NCI-H1436 treated with DMSO at 0.1 percent for 48 hours (cell line): ENCODE results near the gene SH3TC2.

Source experiments
- DNase-seq: peaks from one replicate; lab custom pipeline; 2025; lab: John Stamatoyannopoulos, UW

The SH3TC2 gene

DNA sequence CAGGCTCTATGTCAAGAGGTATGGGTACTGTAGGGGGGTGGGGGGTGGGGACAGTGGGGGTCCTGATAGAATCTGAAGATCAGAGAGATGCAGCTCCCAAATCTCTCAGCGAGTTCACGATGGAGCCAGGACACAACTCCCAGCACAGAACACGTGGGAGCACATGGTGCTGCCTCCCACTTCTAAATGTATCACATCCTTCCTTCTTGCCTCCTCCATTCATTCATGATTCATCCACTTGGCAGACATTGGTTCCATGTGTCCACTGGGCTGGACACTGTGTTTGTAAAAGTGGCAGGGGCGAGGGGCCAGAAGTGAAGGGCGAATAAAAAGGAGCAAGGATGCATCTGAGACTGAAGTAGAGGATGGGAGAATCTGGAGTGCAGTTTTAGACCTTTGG lies 33.9 kb downstream of the SH3TC2 start:
- no peak for DNase-seq

DNA sequence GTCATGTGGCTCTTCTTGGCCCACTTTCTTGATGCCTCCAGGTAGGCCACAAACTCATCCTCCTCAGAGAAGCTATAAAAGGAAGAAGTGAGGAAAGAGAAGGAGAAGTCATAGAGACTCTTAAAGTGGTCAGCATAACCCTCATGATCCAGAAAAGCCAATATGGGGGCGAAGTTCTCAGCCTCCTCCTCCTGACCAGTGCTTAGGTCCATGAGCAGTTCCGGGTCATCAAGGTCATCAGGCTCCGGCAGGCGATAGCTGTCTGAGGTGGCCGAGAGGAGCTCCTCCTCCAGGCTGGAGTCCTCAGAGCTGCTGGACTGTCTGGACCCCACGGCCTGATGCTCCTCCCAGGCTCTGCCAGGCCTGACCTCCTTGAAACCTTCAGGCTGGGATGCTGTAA lies 34.7 kb downstream of the SH3TC2 start:
- no peak for DNase-seq

DNA sequence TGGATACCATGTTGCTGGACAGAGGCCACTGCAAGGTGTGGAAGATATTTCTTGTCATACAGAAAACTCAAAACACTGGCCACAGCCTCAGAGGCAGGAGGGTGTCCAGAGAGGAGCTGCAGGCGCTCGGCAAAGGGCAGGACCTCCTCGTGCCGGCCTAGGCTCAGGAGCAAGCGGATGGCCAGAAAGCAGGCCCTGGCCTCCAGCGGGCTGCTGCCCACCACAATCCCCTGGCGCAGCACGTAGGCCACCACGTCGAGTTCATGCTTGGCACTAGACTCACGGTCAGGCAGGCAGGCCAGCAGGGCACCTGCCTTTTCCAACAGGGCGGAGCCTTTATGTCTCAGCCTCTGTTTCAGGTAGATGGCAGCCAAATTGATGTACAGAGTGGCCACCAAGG lies 35.2 kb downstream of the SH3TC2 start:
- no peak for DNase-seq

DNA sequence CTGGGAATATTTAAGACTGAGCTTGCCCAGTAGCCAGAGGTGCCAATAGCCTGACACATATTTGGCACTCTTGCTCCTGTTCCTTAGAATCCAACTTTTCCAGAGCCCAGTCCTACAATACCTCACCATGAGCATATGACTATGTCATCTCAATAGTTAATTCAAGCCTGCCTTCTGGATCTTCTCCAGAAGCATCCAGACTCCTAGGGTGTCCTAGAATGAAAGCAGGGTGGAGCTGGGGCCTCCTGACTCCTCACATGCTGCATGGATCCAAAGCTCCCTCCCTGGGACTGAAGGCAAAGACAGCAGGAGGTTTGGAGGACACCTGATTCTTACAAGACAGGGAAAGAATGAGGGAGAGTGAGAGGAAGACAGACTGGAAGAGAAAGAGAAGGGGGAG lies 37.9 kb downstream of the SH3TC2 start:
- DNase-seq: no peak

DNA sequence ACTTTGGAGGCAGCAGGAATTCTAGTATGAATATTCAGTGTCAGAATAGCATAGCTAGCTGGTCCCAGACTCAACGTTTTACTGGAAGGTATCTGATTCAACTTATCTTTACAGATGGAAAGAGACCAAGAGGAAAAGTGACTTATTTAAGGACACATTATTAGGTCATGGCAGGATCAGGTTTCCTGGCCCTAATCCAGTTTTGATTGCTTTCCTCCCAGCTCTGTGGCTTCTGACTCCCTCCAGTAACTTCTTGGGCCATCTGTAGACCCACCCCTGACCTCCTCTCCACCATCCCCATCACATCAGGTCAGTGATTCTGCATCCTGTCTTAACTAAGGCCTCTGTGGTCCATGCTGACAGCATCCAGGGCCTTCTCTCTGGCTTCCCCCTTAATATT lies 38.4 kb downstream of the SH3TC2 start:
- DNase-seq: no peak

DNA sequence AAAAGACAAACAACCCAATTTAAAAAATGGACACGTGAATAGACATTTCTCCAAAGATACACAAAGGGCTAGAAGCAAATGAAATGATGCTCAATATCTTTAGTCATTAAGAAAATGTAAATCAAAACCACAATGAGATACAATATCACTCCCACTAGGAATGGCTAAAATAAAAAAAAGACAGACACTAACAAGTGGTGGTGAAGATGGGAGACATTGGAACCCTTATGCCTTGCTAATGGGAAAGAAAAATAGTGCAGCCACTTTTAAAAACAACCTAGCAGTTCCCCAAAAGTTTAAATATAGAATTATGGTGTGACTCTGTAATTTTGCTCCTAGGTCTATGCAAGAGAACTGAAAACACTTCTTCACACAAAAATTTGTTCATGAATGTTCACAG lies 40.7 kb downstream of the SH3TC2 start:
- DNase-seq: no peak

DNA sequence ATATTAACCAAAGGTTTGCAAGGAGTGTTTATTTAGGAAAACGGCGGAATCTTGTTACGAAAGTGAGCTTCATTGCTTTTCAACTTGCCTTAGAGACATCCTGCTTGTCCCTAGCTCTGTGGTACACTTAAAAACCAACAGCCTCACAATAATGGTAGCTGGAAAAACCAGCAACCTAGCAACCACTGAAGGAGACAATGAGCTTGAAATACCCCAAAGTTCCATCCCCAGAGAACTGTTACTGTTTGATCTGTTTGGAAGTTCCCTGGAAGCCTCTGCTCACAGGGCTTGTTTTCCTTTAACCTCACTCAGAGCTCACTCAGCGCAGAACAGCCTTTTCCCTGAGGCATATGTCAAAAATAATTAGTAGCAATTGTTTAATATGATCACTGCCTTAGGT lies 43.2 kb downstream of the SH3TC2 start:
- DNase-seq: no peak

DNA sequence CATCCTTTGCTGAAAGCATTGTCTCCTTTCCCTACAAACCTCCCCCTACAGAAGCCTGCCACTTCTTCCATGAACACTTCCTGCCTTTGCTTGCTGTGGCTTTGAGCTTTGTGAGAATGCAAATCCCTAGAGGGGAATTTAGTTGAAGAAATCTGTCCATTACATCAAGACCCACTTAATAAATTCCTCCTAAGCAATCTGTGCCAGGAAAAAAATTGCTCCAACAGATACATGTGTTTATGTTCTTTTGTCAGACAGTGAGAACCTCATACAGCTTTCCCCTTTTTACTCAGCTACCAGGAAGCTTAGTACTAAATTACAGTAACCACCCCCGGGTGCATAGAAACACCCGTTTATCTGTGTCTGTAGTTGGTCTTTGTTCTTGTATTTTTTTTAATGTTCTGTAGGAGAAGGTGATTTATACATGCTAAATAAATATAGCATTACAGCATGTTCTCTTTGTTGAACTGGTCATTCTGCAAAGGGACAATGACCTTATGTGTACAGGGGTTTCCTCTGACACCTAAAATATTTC lies 43.9 kb downstream of the SH3TC2 start:
- DNase-seq: no peak

DNA sequence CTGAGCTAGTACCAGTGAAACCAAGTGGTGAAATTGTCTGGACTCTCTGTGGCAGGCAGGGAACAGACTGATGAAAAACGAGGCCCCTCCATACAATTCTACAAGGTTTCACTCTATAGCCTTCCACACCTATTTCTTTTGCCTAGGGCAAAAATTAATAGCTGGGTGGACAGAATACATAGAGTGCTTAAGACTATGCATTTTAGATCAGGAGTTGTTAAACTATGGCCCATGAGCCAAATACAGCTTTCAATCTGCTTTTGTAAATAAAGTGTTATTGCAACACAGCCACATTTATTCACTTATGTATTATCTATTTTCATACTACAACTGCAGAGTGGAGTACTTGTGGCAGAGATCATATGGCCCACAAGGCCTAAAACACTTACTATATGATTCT lies 45.2 kb downstream of the SH3TC2 start:
- no peak for DNase-seq

DNA sequence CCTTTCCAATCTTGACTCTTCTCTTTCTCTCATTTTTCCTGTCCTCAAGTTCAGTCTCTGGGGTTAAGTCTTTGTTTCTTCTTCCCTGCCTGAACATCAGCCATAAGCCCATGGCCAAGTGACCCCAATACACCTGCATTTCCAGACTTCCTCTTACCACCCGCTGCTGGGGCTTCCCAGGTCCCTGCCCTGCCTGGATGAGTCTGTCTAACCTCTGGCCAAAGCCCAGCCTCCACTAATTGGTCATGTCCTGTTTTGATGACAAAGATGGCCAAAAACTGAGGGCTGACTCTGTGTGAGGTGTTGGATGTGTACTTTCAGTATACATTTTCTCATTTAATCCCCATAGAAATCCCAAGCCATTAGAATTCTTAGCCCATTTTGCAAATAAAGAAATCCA lies 47.3 kb downstream of the SH3TC2 start:
- no peak for DNase-seq

DNA sequence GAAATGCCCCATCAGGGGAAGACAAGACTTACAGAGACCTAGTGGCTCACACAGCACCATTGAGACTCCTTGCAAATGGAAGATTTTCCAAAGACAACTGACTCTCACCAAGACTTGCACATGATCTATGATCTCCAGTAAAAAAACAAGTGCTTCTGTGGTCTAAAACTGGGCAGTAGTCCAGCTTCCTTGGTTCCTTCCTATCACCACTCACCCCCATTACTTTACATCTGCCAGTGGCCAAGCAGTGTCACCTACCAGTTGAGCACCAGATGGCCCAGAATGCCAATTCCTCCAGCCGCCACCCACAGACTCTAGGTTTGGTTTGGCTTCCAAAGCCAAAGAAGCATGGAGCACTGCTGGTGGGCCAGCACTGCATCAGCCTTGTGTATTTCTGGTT lies 47.7 kb downstream of the SH3TC2 start:
- no peak for DNase-seq

DNA sequence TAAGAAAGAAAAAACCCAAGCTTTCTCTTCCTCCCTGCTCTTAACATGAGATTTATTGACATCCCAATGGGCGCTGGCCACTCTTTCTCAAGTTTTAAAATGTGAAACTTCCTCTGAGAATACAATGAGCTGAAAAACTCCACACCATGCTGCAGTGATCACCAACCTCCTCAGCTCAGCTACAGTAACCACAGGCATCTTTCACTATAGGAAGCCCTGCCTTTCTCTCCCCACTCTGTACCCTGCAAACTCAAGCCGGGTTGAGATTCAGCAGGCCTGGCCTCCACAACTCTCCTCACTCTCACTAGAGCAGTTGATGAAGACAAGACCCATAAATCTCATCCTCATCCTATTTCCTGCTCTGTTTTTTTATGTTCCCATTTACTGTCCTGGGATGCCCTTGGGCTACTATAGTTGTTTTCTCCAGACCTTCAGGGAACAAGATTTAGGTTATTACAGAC lies 48.3 kb downstream of the SH3TC2 start:
- no peak for DNase-seq

DNA sequence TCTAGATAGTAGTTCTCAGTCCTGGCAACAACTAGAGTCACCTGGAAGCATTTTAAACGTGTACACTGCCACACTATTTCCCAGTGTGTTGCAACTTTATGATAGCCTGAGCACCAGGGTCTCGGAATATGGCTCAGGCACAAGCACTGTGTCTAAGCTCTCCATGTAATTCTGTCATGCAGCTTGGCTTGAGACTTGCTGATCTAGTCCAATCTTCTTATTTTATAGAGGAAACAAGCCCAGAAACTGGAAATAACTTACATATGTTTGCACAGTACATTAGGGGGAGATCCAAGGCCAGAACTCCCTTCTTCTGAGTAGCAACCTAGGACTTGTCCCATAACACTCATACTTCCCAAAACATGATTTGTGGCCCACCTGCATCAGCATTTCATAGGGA lies 49.1 kb downstream of the SH3TC2 start:
- DNase-seq: no peak

DNA sequence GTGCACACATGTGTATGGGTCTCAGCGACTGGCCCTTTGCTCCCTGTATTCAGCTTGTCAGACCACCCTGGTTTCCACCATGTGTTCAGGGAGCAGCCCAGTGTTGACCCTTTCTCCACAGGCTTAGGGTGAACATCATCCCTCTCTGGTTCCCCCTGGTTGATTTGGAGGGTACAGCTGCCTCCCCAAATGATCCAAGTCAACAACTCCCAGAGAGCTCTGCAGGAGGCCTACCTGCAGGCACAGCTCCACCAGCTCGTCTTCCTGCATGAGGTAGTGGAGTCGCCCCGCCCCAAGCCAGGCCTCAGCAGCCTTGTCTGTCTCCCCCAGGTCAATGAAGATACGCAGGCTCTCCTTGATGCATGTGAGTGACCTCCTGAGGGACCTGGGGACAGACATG lies 50.5 kb downstream of the SH3TC2 start:
- DNase-seq: no peak

DNA sequence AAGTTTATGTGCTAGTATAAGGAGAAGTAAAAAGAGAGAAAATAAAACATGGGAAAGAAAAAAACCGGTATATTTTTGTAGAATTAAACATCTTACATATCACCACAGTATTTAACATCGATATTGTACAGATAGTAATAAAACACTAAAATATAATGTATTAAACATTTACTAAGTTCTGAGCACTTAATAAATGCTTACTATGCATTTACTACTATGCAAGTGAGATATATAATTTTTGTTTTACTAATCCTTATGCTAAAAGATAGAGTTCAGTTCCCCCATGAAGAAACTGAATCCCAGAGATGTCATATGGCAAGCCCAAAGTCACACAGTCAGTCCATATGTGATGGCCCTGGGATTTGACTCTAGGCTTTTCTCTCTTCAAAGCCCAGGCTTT lies 51.1 kb downstream of the SH3TC2 start:
- DNase-seq: no peak

DNA sequence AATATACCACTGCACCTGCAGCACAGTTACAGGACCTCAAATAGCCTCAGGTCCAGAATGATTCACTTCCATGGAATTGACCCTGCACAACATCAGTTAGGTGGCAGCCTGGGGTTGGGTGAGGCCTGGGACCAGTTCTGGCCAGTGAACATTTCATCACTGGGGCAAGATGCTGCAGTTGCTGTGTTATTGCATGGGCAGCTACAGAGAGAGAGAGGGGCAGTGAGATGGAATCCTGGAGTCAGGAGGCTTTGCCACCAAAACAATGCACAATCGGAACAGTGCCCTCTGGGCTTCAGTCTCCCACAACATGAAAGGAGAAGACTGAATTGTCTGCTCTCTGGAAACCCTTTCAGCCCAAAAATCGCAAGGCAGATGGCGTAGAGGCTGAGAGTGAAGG lies 51.8 kb downstream of the SH3TC2 start:
- DNase-seq: no peak

DNA sequence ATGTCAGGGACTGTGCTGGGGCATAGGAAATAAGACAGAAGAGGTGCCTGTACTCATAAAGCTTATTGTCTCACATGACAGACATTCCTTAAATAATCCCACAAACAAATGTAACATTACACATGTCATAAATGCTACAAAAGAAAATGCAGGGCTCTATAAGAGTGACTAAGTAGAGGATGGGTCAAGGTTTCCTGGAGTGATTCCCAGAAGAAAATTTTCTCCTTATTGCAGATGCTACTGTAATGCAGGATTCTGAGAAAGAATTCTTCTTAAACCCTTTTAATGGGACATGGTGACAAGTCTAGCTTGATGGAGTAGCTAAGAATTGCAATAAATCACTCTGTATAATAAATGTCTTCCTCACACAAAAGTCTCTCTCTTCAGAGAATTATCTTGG lies 55.7 kb downstream of the SH3TC2 start:
- no peak for DNase-seq

DNA sequence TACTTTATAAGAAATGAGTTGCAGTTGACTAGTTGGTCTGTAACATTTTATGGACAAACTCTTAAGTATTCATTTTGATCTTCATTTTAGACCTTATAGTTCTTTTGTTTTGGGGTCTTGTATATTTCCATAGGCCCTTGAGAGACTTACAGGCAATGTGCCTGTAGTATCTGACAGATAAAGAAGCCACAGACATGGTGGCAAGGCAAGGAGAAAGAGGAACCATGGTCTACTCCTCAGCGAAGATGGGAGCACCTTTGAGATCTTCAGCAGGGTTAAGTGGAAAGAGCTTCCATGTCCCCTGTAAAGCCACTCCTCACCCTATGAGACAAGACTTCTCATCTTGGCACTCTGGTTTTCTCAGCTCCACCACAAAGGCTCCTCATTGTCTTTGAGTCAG lies 56.4 kb downstream of the SH3TC2 start:
- DNase-seq: no peak

DNA sequence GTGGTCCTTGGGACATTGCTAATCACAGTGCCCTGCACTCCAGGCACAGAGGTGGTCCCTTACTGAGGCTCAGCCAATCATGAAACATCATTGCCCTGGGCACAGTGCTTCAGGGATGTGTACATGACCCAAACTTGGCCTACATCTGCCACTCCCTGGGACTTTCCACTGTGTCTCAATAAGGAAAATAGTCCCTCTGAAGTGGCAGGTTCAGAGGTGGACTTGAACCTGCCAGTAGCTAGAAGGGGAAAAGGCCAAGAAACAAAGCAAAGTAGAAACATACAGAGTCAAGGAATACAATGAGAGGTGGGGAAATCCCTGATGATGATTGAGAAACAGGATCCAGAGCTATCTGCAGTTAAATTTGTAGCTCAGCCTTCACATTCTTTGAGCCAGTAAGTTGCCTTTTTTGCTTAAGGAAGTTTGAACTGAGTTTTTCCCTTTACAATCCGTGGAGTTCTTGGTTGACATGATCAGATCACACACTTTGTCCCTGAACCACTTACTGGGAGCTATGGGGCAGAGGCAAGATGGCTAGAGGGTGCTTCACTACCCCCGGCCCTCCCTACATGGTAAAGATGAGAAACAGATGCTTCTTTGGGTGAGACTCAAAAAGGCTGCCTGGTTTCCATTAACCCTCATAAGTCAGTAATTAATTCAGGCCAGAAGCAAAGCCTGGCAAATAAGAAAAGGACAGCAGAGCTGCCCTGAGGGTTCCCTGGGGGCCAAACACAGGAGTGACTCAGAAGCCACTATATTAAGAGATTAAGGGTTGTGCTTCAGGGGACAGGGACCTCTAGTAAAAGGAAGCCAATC lies 57.6 kb downstream of the SH3TC2 start:
- DNase-seq: no peak

DNA sequence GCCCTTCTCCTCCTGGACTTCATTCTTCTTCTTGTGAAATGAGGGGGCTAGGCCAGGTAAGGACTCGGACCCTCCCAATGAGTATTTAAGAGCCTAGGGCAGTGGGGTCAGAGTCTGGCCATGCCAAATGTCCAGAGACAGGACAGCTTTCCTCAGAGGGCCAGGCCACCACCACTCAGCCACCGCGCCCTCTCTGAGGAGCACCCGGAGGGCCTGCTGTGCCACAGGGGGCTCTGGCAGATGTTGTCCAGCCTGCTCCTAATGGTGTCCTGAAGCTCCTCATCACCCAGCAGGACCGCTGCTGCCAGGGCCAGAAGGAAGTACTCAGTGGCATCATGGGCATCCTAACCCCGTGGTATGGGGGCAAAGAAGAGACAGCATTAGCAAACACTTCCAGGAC lies 58.3 kb downstream of the SH3TC2 start:
- DNase-seq: no peak

DNA sequence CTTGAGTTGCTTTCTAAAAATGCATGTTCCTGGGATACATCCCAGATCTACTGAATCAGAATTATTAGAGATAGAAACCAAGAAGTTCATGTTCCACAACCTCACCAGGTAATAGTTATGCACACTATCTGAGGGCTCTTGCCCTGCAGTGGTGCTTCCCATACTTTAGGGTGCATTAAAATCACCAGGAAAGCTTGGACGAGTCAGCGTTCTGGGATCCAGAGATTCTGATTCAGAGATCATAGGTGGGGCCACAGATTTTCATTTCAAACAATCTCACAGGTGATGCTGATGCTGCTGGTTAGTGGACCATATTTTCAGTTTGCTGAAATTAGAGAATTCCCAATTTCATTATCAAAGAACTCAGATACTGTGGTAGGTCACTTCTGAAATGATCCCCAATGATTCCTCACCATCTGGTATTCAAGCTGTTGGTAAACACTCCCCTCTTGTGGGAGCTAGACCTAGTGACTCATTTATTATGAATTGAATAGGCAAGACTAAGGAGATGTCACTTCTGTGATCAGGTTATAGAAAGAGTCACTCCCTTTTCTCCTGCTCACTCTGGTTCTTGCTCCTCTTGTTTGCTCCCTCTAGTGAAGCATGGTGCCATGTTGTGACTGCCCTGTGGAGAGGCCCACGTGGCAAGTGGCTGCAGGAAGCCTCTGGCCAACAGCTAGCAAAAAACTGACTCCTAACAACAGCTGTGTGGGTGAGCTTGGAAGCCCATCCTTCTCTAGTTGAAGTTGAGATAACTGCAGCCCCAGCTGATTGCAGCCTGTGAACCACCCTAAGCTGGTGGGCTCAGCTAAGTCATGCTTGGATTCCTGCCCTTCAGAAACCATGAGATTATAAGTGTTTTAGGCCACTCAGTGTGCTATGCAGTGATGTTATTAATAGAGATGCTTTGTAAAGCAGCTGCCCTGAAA lies 59.8 kb downstream of the SH3TC2 start:
- DNase-seq: no peak

DNA sequence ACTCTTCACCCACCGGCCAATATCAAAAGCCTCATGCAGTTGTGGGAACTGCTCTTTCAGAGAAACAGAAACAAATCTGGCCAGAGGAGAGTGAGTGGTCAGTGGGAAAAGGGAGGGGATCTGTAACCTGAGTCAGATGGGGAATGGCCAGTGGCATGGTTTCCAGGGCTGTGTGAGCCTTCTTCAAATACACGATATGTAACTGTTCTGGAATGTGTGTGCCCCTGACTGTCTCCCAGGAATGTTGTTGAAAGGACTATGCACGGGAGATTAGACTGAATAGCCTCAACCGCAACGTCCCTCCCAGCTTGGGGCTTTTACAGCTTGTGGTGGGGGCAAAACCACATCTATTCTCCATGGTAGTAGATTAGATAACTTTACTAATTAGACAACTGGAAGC lies 60.8 kb downstream of the SH3TC2 start:
- no peak for DNase-seq

DNA sequence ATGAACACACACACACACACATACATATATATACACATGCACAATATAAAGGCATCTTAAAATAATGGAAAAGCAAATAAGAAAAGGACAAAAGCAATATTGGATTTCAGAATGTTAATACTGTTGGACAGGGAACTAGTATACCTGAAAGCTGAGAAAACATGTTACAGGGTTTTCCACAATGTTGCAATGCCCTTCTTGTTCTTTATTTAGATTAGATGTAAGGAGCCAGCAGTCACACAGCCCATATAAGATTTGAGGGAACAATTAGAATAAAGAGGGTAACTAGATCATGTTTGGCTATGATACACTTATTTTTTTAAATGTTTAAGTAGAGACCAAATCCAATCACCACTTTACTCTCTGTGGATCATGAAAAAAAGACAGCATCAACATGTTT lies 61.7 kb downstream of the SH3TC2 start:
- no peak for DNase-seq
